Vagina (tissue), 2 donors: ENCODE results near the gene PLPP1.

Source experiments
- CTCF ChIP-seq, 3 experiments: fragments of 450-650 bp in 2 of 3; fragments of 200-600 bp in 1 of 3; sonication (generic) in 1 of 3; IDR thresholded peaks; one replicate each; pipeline ENCODE4 v1.5.1; 2017 to 2019; ENCODE audit warnings: antibody characterized with exemption in 3 of 3, mild to moderate bottlenecking in 2 of 3, moderate library complexity in 2 of 3
- POLR2A ChIP-seq, 2 donors: fragments of 450-650 bp; IDR thresholded peaks; one replicate each; pipeline ENCODE4 v1.6.1; 2017; ENCODE audit warnings: antibody characterized with exemption in 2 of 2, mild to moderate bottlenecking in 2 of 2, moderate library complexity in 2 of 2

GRCh38 chr5:55551904-55552303 is 17.1 kb upstream of the PLPP1 start:
- TF ChIP-seq CTCF (IDR thresholded peaks at IDR 0.05) = no peak
- TF ChIP-seq POLR2A (IDR thresholded peaks at IDR 0.05) = no peak
